ENCODE results near the gene RPL13. TPM values are rescaled to one million over a fixed set of nuclear protein-coding genes. Genes with fewer than 3 reads are reported as not detected.
A peak's percentile ranks its signal among the peaks of the same experiment; 100 is the strongest.

RPL13 gene
- total and polyA plus RNA-seq, 2 of the 4 experiments (the other 2 are of a cell fraction): 2,098 to 3,527 TPM

DNA sequence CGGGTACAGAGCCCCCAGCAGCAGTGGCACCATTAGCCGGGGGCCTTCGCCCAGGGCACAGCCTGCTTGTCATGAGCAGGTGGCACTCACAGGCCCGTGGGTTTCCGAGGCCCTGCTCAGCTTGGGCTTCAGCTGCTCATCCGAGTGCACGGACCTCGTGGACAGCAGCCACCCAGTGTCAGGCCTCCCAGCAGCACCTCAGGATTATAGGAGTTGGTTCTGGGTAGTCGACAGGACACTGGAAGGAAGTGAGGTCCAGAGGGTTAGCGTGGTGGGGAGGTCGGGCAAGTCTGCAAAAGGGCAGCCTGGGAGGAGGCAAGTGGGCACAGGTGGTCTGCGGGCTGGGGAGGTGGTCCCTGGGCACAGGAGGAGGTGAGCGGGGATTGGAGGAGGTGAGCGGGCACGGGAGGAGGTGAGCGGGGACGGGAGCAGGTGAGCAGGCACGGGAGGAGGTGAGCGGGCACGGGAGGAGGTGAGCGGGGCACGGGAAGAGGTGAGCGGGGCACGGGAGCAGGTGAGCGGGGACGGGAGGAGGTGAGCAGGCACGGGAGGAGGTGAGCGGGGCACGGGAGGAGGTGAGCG is 10.0 kb downstream of the RPL13 start:
- intact Hi-C loops (cut with micrococcal nuclease) (no loop called here), in situ Hi-C loops (cut with MboI; ENCODE audit: low sequenced_read_pairs) (loop anchor here (5.0 kb wide), 1 partner anchor 72 kb away; no protein-coding TSS in a partner anchor), dilution Hi-C loops (cut with HindIII; ENCODE audit: low sequenced_read_pairs, unreplicated experiment) (no loop called here)
- Histone ChIP-seq H3K79me1 (ENCODE audit: low read depth in 1 of 2, low read length in 2 of 2) (peaks cover 0 to 7% of the 10 kb centered on the region in 2 experiments; a peak in 2 of 4 replicates), H3K27ac (ENCODE audit: insufficient read depth, low read length) (no peak overlapping the region), H4K5ac (ENCODE audit: low read depth, low read length) (no peak overlapping the region), H2AFZ (replicated peaks; ENCODE audit: low read length, poor library complexity) (no peak overlapping the region), H2BK15ac (ENCODE audit: low read depth, low read length) (no peak overlapping the region), H4K8ac (ENCODE audit: low read depth in 2 of 2, low read length in 2 of 2) (no peak overlapping the region), H3K14ac (replicated peaks; ENCODE audit: low read depth, low read length) (no peak overlapping the region), H3K56ac (ENCODE audit: extremely low read depth, insufficient read depth, low read length) (no peak overlapping the region), H3K9me1 (ENCODE audit: insufficient read depth, low read length) (no peaks in the 10 kb centered on the region), H2AK5ac (ENCODE audit: low read depth, low read length) (0 out of 2 replicates have a peak overlapping the region, but pooled peaks have one; percentile 21), H3K36me3 (ENCODE audit: control insufficient read depth, insufficient read depth, low read length) (no peaks in the 10 kb centered on the region), H3K4ac (ENCODE audit: low read depth, low read length) (no peak overlapping the region), H3K4me2 (ENCODE audit: low read depth, low read length) (no peak overlapping the region), H3K4me1 (ENCODE audit: control insufficient read depth, insufficient read depth, low read length) (peaks cover 23% of the 10 kb centered on the region), H3K23ac (ENCODE audit: low read depth, low read length) (no peak overlapping the region), H3K18ac (ENCODE audit: low read depth, low read length) (no peak overlapping the region), H2AK9ac (replicated peaks; ENCODE audit: low read depth, low read length, poor library complexity) (no peak overlapping the region), H3K4me3 (ENCODE audit: insufficient read depth, low read depth, low read length) (no peak overlapping the region), H4K20me1 (ENCODE audit: insufficient read depth, low read length) (peaks cover 12% of the 10 kb centered on the region), H4K91ac (ENCODE audit: insufficient read depth, low read depth, low read length) (no peak overlapping the region), H2BK5ac (ENCODE audit: low read depth, low read length, poor library complexity, severe bottlenecking) (no peak overlapping the region), H3K9ac (ENCODE audit: low read depth, low read length) (no peak overlapping the region), H3K27me3 (ENCODE audit: control insufficient read depth, insufficient read depth, low read length) (peaks cover 4% of the 10 kb centered on the region; the same call in 1 of the 2 replicates), H2BK120ac (ENCODE audit: low read depth, low read length) (no peak overlapping the region), H2BK20ac (ENCODE audit: low read depth, low read length) (no peak overlapping the region), H3K9me3 (ENCODE audit: control insufficient read depth, insufficient read depth, low read length) (no peaks in the 10 kb centered on the region)
- ATAC-seq (ENCODE audit: low read depth) (no peak), DNase-seq (no peak)
- BruUV-seq (replicated peaks): no TSS peak
- ChIA-PET CTCF (no interaction called here), POLR2A (ENCODE audit: unreplicated experiment) (no interaction called here)
- WGBS, 2 experiments (ENCODE audit: extremely low coverage in 2 of 2, insufficient read length in 1 of 2): 85% methylated on average over 13 of the region's 30 CpGs; no CpG with 5 or more reads in 1 of the 2 experiments
- no peak for TF ChIP-seq CEBPB (IDR thresholded peaks at IDR 0.05; ENCODE audit: low read depth, low read length)
- TF ChIP-seq, protein P1, sequence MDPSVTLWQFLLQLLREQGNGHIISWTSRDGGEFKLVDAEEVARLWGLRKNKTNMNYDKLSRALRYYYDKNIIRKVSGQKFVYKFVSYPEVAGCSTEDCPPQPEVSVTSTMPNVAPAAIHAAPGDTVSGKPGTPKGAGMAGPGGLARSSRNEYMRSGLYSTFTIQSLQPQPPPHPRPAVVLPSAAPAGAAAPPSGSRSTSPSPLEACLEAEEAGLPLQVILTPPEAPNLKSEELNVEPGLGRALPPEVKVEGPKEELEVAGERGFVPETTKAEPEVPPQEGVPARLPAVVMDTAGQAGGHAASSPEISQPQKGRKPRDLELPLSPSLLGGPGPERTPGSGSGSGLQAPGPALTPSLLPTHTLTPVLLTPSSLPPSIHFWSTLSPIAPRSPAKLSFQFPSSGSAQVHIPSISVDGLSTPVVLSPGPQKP (IDR thresholded peaks at IDR 0.05; ENCODE audit: borderline replicate concordance, low read depth, low read length): no peak
- no peak for TF ChIP-seq MAZ (IDR thresholded peaks at IDR 0.05; ENCODE audit: borderline replicate concordance, low read depth, low read length)
- TF ChIP-seq MXI1 (IDR thresholded peaks at IDR 0.05; ENCODE audit: borderline replicate concordance, low read depth, low read length): no peak
- TF ChIP-seq CHD1 (IDR thresholded peaks at IDR 0.05; ENCODE audit: low read depth, low read length): no peak
- no peak for TF ChIP-seq RCOR1 (IDR thresholded peaks at IDR 0.05; ENCODE audit: insufficient replicate concordance, low read length)
- TF ChIP-seq FOS (IDR thresholded peaks at IDR 0.05; ENCODE audit: low read depth, low read length): no peak
- TF ChIP-seq RAD21 (IDR thresholded peaks at IDR 0.05; ENCODE audit: low read length): no peak
- no peak for TF ChIP-seq POLR2A (IDR thresholded peaks at IDR 0.05; ENCODE audit: low read depth, low read length)
- TF ChIP-seq MAFK (IDR thresholded peaks at IDR 0.05; ENCODE audit: low read depth, low read length): no peak
- no peak for TF ChIP-seq NFE2L2 (IDR thresholded peaks at IDR 0.05; ENCODE audit: low read depth, low read length)
- no peak for TF ChIP-seq SMC3 (IDR thresholded peaks at IDR 0.05; ENCODE audit: low read depth, low read length)
- TF ChIP-seq RFX5 (IDR thresholded peaks at IDR 0.05; ENCODE audit: low read depth, low read length): no peak
- TF ChIP-seq, protein P2, sequence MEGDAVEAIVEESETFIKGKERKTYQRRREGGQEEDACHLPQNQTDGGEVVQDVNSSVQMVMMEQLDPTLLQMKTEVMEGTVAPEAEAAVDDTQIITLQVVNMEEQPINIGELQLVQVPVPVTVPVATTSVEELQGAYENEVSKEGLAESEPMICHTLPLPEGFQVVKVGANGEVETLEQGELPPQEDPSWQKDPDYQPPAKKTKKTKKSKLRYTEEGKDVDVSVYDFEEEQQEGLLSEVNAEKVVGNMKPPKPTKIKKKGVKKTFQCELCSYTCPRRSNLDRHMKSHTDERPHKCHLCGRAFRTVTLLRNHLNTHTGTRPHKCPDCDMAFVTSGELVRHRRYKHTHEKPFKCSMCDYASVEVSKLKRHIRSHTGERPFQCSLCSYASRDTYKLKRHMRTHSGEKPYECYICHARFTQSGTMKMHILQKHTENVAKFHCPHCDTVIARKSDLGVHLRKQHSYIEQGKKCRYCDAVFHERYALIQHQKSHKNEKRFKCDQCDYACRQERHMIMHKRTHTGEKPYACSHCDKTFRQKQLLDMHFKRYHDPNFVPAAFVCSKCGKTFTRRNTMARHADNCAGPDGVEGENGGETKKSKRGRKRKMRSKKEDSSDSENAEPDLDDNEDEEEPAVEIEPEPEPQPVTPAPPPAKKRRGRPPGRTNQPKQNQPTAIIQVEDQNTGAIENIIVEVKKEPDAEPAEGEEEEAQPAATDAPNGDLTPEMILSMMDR (conservative IDR thresholded peaks at IDR 0.05; ENCODE audit: low read depth, low read length): no peak
- TF ChIP-seq, protein P3, sequence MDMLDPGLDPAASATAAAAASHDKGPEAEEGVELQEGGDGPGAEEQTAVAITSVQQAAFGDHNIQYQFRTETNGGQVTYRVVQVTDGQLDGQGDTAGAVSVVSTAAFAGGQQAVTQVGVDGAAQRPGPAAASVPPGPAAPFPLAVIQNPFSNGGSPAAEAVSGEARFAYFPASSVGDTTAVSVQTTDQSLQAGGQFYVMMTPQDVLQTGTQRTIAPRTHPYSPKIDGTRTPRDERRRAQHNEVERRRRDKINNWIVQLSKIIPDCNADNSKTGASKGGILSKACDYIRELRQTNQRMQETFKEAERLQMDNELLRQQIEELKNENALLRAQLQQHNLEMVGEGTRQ (IDR thresholded peaks at IDR 0.05; ENCODE audit: low read depth, low read length): no peak
- no peak for TF ChIP-seq BHLHE40 (IDR thresholded peaks at IDR 0.05; ENCODE audit: low read depth, low read length)

All from IMR-90 (cell line).